Frontal cortex (tissue), 4 donors: ENCODE results near the gene CENPS. TPM values are rescaled to one million over a fixed set of nuclear protein-coding genes. Genes with fewer than 3 reads are reported as not detected.
"Not testable (repeated sequence)": the region's sequence is repeated elsewhere in the genome, so short reads cannot be mapped to it uniquely, and the experiment has no call there.

ENCODE experiments used
- DNase-seq, 2 donors: peaks; one replicate each; pipeline ENCODE4 v3.0.0; 2012; ENCODE audit warnings: low spot score in 2 of 2
- FAIRE-seq: peaks from 2 replicates; lab custom pipeline; 2012; peaks lifted over from hg19 to GRCh38; lab: Jason Lieb, UNC
- total RNA-seq: library from RNA; depleted of rRNA; stranded (reverse); fragments of >200 nt; gene quantifications from one replicate; pipeline ENCODE4 v1.2.3, GENCODE V29; 2014
- donor health status: control.
- donor health status: control.
- donor health status: control.

The CENPS gene
- total RNA-seq, 1 donor from 2014 or later = 11.0 TPM

DNA sequence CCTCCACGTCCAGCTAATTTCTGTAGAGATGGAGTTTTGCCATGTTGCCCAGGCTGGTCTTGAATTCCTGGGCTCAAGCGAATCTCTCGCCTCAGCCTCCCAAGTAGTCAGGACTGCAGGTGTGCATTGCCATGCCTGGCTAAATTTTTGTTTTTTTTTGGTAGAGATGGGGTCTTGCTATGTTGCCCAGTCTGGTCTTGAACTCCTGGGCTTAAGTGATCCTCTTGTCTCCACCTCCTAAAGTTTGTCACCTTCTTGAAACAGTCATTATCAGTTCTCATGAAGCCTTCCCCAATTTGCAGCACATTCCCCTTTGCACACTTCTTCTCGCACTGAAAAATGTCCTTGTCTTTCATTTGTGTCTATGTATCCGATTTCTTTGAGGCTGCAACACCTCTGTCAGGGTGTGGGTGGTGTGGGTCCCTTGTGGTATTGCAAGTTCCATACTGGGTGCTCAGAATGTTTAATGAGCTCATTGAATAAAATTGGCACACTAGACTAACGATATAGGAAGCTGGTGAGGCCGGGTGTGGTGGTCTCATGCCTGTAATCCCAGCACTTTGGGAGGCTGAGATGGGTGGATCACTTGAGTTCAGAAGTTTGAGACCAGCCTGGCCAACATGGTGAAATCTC, 16.7 kb downstream of the CENPS start:
- DNase-seq (no peak), FAIRE-seq (no peak)

DNA sequence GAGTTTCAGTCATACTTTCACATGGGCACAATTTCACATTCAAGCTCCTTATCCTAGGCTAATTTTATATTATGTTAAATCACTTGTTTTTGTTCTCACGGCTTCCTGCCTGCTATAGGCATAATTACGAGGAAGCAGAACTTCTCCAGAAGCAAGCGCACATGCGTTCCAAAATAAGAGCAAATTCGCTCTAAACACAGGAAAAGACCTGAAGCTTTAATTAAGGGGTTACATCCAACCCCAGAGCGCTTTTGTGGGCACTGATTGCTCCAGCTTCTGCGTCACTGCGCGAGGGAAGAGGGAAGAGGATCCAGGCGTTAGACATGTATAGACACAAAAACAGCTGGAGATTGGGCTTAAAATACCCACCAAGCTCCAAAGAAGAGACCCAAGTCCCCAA, 19.5 kb downstream of the CENPS start, which contains the start of gene CORT:
CORT (plus strand) TSS at position 281 of the 400 bp plus-strand sequence. CDS start 193 bp downstream, outside the sequence.
- DNase-seq = peak in 1 of 2 donors; percentile 38
- no peak for FAIRE-seq

DNA sequence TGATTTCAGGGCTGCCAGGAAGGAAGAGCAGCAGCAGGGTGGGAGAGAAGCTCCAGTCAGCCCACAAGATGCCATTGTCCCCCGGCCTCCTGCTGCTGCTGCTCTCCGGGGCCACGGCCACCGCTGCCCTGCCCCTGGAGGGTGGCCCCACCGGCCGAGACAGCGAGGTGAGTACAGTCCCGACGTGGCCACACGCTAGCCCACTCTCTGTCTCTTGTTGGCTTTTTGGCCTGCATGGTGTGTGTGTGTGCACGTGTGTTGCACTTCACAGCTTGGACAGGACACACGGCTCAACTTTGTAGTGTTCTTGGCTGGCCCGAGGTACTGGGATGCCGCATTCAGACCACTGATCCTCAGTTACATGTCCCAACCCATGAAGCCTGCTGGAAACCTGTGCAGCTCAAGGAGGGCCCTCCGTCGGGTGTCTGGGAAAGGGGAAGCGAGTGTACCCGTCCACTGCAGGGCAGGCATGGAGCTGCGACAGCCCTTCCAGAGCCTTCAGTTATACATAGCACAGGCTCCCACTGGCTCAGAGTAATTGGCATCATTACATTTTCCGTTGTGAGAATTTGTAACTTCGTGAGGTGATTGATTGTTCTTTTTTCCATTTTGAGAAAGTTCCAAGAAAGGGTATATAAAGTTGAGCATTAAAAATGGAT, 20.1 kb downstream of the CENPS start:
- FAIRE-seq (no peak), DNase-seq (no peak)

DNA sequence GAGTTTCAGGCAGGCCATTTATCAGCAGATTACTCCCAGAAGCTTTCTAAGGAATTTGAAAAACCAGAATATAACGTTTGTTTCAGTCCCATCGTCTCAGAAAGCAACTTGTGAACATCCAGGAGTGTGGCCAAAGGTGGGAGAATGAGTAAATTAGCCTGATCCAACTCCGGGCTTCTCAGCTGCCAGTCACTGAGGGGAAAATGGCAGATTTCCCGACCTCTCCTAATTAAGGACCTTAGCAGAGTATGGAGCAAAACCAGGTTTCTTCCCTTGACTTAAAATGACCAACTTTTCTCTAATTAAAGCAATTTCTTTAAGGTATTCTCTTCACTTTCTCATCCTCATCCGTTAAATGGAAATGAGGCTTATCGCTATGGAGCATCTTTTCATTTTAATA, 20.6 kb downstream of the CENPS start:
- DNase-seq = no peak
- FAIRE-seq = no peak

DNA sequence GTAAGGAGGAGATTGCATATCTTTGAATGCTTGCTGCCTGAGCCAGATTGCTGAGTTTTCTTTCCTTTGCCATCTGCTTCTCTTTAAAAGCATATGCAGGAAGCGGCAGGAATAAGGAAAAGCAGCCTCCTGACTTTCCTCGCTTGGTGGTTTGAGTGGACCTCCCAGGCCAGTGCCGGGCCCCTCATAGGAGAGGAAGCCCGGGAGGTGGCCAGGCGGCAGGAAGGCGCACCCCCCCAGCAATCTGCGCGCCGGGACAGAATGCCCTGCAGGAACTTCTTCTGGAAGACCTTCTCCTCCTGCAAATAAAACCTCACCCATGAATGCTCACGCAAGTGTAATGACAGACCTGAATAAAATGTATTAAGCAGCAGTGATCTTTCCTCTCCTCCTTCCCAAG, 21.1 kb downstream of the CENPS start:
- no peak for FAIRE-seq

DNA sequence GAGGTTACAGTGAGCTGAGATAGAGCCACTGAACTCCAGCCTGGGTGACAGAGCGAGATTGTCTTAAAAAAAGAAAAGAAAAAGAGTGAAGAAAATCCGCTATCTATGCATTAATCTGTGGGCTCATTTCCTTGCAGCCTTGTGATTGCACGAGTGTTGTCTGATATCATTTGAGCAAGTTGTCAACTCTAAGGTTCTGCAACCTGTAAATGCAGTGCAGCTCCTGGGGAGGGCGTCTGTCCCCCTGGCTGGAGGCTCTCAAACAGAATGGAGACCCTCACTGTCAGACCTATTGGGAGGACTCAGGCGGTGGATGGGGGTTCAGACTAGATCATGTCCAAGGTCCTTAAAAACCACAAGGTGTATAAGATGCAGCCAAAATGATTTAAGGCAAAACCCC, 25.8 kb downstream of the CENPS start:
- FAIRE-seq (no peak), DNase-seq (no peak)

More for the DNA sequence above, 21.1 kb downstream of the CENPS start:
- no peak for DNase-seq

DNA sequence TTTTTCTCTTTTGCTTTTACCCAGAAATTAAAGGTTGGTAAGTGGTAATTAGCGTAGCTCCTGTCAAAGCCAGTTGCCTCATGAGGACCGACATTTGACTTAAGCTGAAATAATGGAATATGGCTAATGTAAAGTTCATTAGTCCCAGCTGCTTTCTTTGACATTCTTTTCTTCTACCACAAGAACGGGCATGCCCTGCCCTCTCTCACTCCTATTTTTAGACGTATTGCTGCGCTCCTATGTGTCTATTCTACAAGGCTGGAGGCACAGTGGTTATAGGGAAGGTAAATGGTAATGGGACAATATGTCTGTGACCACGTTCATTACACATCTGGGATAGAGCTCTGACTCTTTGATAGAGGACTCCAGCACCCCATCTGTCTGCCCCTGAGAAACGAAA, 26.4 kb downstream of the CENPS start:
- DNase-seq = no peak
- FAIRE-seq = no peak

DNA sequence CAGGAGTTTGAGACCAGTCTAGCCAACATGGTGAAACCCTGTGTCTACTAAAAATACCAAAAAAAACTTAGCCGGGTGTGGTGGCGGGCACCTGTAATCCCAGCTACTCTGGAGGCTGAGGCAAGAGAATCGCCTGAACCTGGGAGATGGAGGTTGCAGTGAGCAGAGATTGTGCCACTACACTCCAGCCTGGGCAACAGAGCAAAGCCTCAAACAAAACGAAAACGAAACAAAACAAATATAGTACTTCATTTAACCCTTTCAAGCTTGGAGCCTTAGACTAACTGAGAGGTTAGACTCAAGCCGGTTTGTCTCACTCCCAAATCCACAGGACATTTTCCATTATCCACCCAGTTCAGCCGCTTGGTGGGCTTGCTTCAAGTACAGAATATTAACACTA, 27.2 kb downstream of the CENPS start:
- not testable (repeated sequence) for DNase-seq, FAIRE-seq

DNA sequence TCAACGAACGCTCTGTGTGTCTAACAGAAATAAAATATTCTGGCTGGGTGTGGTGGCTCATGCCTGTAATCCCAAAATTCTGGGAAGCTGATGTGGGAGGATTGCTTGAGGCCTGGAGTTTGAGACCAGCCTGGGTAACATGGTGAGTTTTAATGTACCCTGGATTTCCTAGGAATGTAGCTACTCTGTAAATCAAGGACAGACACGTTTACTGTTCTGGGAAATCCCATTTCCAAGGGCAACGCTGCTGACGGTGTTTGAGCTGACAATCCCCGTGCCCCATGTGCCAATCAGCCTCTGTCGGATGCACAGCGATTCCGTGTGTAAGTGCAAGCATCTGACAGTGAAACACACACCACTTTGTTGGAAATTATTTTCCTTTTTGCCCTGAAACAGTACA, 27.6 kb downstream of the CENPS start:
- no peak for FAIRE-seq
- DNase-seq = no peak

DNA sequence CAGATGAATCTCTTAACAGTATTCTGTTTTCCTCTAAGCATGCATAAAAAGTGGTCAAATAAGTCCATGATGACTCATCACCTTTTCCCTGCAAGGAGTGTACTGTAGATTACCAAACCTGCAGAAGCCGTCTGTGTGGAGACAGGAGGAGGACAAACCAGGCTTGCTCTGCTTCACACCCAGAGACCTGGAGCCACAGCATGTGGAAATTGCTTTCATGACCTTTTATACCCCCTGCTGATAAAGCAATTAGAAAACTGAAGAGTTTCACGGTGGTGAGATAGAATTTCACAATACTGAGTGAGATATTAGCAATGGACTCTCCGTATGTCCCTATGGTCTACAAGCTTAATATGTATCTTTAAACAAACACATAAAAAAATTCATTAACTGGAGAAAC, 29.0 kb downstream of the CENPS start:
- no peak for FAIRE-seq
- no peak for DNase-seq

DNA sequence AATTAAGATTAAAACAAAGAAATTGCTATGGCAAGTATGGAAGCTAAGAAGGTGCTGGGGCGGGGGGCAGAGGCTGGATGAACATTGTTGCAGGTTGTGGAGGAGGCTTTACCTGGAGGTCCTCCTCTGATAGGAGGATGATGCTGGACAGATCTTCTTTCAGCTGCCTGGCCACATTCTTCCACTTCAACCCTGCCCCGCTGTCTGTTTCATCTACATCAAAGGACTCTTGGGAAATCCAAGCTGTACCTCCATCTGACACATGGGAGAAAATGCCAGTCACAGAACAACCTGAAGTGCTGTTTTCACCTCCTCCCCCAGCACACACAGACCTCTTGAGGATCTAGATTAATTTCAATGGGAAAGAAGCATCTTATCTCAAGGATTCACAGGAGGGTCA, 36.8 kb downstream of the CENPS start:
- DNase-seq (no peak), FAIRE-seq (no peak)

DNA sequence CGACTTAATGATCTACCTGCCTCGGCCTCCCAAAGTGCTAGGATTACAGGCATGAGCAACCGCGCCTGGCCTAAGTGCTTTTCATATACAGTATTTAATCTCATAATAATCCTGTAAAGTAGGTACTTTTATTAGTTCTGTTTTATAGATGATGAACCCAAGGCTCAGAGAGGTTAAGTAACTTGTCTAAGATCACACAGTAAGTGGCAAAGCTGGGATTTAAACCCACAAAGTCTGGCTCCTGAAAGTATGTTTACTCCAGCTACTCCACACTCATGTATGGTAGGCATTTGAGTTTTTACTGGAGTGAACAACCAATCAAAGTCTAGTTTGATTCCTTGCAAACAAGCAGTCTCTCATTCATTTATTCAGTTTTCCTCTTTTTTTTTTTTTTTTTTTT, 39.8 kb downstream of the CENPS start:
- FAIRE-seq = no peak
- no peak for DNase-seq

DNA sequence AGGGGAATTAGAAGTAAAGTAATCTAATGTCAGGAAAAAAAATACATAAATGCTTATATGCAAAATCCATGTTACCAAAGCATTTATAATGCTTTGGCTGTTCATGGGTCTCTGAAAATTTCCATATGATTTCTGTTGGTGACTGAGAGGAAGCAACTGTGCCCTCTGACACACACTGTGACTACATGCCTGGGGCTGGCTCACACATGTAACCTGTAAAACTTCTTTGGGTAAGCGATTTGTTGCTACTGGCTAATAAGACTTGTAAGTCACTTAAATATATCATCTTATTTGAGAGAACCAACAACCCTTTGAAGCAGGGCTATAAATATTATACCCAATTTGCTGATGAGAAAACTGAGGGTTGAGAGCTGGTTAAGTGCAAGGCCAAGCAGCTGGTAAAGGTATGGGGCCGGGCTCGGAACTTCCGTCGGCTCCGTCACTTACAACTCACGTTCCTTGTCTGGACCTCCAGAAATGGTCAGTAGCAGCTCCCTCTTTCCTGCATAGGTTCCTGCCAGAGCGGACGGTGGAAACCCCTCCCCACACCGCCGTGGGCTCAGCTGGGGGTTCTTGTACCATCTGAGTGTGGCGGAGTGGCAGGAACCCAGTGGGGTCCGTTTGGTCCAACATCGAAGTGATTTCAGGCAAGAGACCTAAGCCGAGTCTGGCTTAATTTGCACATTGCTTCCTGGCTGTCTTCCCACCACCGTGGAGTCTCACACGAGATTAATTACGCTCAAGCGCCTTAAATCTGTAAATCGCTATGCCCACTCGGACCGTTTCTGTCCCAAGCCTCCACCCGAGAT, 41.4 kb downstream of the CENPS start:
- DNase-seq (no peak), FAIRE-seq (no peak)

DNA sequence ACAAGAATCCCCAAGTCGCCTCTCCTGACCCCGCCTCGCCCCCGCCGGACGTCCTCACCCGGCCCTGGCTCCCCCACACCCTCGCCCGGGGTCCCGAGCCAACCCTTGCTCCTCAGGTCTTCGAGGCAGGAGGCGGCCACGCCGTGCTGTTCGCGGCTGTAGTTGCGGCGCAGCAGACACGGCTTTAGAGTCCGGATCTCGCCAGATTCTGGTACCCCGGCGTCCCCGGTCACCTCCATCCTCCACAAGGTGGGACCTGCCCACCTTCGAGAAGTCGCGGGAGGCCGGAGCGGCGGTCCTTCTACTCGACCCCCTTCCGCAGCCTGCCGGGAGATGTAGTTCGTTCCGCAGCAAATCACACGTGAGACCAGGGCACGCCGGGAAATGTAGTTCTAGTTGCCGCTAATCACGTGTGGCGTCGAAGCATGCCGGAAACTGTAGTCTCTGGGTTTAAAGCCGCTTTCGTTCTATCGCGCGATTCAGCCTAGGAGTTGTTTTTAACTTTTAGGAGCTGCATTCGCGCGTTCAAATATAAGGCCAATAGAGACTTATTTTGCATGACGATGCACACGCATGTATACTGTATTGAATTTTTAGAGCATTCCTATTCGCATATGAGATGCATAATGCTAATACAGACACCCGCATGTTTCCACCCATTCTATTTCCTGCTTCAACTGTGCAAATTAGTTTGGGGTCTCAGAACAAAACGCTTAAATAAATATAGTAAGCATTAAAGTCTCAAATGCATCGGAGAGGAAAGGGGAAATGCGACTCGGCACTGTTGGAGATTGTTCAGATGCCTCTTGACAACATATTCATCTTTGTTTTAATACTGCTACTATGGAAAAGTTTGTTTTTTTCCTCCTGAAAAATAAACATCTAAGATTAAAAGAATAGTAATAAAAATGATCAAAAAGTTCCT, 42.2 kb downstream of the CENPS start, which contains the start of gene DFFA:
DFFA (minus strand) TSS at position 310 of the 925 bp plus-strand sequence; CDS start at position 239, 71 bp downstream.
- peak; percentile 89 to 92 for DNase-seq
- no peak for FAIRE-seq

DNA sequence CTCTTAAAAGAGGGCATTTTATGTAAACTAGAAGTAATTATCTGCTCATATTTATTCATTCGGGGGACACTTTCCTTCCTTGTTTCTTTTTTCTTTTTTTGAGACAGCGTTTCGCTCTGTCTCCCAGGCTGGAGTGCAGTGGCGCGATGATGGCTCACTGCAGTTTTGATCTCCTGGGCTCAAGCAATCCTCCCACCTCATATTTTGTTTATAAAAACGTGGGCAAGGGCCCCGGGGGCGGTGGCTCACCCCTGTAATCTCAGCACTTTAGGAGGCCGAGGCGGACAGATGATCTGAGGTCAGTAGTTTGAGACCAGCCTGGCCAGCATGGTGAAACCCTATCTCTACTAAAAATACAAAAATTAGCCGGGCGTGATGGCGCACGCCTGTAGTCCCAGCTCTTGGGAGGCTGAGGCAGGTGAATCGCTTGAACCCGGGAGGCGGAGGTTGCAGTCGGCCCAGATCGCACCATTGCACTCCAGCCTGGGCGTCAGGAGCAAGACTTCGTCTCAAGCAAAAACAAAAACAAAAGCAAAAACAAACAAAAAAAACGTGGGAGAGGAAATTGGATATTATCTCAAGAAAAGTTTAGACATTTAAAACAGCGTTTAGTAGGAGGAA, 43.0 kb downstream of the CENPS start:
- DNase-seq (no peak), FAIRE-seq (no peak)

DNA sequence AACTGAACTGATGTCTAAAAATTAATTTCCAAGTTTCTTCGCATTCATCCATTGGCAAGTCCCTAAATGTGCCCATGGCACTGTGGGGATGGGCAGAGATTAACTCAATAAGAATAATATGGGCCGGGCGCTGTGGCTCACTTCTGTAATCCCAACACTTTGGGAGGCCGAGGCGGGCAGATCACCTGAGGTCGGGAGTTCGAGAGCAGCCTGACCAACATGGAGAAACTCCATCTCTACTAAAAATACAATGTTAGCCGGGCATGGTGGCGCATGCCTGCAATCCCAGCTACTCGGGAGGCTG, 44.0 kb downstream of the CENPS start:
- FAIRE-seq = not testable (repeated sequence)

DNA sequence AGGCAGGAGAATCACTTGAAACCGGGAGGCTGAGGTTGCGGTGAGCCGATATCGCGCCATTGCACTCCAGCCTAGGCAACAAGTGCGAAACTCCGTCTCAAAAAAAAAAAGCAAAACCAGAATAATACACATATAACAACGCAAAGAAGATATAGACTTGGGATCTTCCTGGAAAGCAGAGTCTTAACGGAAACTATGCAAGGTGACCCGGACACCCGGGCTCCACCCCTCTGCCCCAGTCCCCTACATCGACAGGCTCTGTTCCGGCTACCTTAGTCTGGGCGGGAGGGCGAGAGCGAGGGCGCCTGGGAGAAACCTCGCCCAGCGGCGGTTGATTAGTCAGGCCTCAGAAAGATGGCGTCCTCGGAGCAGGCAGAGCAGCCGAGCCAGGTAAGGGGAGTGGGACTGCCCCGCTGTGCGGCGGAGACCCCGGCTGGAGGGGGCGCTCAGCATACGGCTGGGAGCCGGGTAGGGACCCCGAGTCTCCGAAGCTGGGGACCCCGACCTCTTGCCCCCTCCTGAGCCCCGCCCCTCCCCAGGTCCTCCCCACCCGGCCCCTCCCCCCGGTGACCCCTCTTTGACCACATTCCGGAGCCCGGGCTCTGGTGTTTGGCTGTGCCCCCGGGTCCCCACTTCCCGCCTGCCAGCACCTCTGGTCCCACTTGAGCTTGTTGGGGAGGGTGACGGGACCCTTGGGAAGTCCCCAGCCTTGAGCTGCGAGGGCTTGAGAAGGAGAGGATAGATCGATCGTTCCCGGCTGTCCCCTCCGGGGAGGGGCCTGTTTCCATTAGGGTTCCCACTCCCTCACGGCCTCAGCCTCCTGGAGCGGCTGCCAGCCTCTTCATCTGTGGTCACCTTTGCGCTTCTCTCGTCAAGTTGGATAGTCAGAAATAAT, 44.6 kb downstream of the CENPS start, which contains the start of gene PEX14:
PEX14 (plus strand) TSS at position 338 of the 895 bp plus-strand sequence; CDS start at position 355, 17 bp downstream.
- no peak for FAIRE-seq

More for the DNA sequence above, 44.0 kb downstream of the CENPS start:
- DNase-seq = not testable (repeated sequence)

DNA sequence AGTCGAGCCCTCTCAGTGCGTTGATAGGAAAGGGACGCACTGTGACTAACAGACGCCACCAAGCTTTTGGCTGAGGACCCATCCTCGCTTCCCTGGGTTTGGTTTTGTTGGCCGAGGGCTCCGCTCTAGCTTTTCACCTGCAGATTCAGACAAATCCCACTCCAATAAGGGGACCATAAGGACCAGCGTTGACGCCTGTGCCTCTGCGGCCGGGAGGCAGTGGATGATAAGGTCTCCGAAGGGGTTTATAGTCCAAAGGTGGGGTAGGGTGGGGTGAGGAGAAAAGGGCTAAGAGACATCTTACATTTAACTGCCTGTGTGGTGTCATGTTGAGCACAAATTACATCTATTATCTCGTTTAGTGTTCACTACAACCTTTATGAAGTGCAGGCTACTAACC, 45.3 kb downstream of the CENPS start:
- FAIRE-seq = no peak
- DNase-seq = no peak

More for the DNA sequence above, 44.6 kb downstream of the CENPS start, which contains the start of gene PEX14:
- peak; percentile 71 to 82 for DNase-seq
